WI38 (cell line): Measurements from ENCODE around the gene KRTAP3-1.
"Not testable (repeated sequence)": the region's sequence is repeated elsewhere in the genome, so short reads cannot be mapped to it uniquely, and the experiment has no call there.

ENCODE experiments used
- H3K4me3 ChIP-seq: 2 replicates; pipeline ENCODE4 v1.5.1; 2011; ENCODE audit warnings: low read depth, mild to moderate bottlenecking, control low read depth, low read length
- CTCF ChIP-seq: IDR thresholded peaks from 2 replicates; pipeline ENCODE4 v1.5.1; 2012; ENCODE audit warnings: low read depth, mild to moderate bottlenecking, control low read depth, low read length

Gene KRTAP3-1

GRCh38 chr17:41042953-41043352, 34.0 kb upstream of the KRTAP3-1 start:
- H3K4me3 ChIP-seq: no peak overlapping the region
- no peak for TF ChIP-seq CTCF

- not testable (repeated sequence) for H3K4me3 ChIP-seq
These were observed 32.0 kb upstream of the KRTAP3-1 start, which contains the start of gene KRTAP1-1 for GRCh38 chr17:41040783-41041571. Gene KRTAP1-1 (minus strand): TSS chr17:41041450. CDS start chr17:41041397, 53 bp downstream.

GRCh38 chr17:41037853-41038350, 29.0 kb upstream of the KRTAP3-1 start:
- H3K4me3 ChIP-seq: no peak overlapping the region
- no peak for TF ChIP-seq CTCF

- not testable (repeated sequence) for H3K4me3 ChIP-seq
These were observed 25.5 kb upstream of the KRTAP3-1 start, which contains the start of gene KRTAP1-3 for GRCh38 chr17:41034346-41034935. Gene KRTAP1-3 (minus strand): TSS chr17:41034874. CDS start chr17:41034821, 53 bp downstream.

DNA sequence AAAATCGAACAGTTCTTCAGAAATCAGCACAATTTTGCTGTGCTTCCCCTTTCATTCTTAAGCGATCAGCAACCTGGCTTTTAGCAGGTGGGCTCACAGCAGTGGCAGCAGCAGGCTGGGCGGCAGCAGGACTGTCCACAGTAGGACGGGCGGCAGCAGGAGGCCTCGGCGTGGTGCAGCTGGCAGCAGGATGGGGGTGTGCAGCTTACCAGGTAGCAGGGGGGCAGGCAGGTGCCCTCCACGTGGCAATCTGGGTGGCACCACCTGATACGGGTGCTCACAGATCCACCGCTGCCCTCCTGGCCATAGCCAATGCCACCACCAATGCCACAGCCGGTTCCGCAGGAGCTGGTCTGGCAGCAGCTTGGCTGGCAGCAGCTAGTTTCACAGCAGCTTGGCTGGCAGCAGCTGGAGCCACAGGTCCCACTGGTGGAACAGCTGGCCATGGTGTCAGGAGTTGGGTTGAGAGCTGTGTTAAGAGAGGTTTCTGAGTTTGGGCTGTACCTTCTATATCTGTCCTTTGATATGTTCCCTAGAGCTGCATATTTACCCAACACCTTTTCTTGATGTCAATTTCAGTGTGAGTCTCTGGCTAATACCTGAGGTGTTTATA, 20.8 kb upstream of the KRTAP3-1 start, which contains the start of gene KRTAP1-4:
Gene KRTAP1-4 (minus strand): TSS at position 563 of the 613 bp plus-strand sequence. CDS start 117 bp downstream, at position 446.
- TF ChIP-seq CTCF: no peak
- H3K4me3 ChIP-seq: no peak within 1 kb of the TSS

- H3K4me3 ChIP-seq: no peak within 1 kb of the TSS
These were observed 18.0 kb upstream of the KRTAP3-1 start, which contains the start of gene KRTAP1-5 for GRCh38 chr17:41026715-41027471. Gene KRTAP1-5 (minus strand): TSS chr17:41027208. CDS start chr17:41027155, 53 bp downstream.

DNA sequence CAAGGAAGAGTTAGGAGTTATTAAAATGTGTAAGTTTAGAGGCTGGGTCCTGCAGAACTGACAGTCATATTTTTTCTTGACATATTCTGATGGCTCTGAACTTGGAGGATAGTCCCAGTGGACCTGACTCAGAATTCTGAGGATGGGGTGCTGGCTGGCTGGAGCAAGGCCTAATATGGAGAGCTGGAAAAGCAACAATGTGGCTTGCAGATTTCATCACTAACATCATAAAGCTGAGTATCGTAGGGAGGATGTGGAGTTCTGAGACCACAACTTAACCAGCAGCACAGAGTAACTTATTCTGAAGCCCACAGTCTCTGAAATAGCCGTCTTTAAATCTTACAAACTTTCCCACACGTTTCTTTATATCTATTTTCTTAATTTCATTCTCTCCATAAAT, 15.8 kb upstream of the KRTAP3-1 start:
- TF ChIP-seq CTCF: no peak
- H3K4me3 ChIP-seq: no peak overlapping the region

More at GRCh38 chr17:41026715-41027471, 18.0 kb upstream of the KRTAP3-1 start, which contains the start of gene KRTAP1-5:
- TF ChIP-seq CTCF: no peak
